Measurements from ENCODE around the gene SUFU. TPM values are rescaled to one million over a fixed set of nuclear protein-coding genes. Genes with fewer than 3 reads are reported as not detected.
A peak's percentile ranks its signal among the peaks of the same experiment; 100 is the strongest.

SUFU gene
- total RNA-seq, 1 donor from 2014 or later, result 14.3 TPM

DNA sequence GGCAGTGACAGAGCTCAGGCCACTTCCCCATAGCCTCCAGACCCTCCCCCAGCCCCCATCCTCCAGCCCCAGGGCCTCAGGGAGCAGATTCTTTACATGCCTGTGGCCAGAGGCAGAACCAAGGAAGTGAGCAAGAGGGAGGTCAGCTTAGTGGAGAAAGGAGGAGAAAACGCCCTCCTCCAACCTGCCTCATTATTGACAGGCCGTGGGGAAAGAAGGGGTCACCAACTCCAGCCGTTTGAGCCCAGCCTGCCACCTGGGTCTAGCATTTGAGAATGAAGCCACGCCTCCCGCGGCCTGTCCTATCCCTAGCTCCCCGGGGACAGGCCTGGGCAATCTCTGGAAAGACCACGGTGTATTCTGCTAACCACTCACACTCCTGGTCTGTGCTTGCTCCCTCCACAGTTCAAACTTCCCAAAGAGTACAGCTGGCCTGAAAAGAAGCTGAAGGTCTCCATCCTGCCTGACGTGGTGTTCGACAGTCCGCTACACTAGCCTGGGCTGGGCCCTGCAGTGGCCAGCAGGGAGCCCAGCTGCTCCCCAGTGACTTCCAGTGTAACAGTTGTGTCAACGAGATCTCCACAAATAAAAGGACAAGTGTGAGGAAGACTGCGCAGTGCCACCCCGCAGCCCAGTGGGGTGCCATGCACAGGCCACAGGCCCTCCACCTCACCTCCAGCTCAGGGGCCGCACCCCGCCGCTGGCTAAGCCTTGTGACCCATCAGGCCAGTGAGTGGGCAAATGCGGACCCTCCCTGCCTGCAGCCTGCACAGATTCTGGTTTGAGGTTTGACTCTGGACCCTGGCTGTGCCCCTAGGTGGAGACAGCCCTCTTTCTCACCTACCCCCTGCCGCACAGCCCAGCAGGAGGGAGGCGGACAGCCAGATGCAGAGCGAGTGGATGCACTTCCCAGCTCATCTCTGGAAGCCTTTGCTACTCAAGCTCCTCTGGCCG, 126.2 kb downstream of the SUFU start:
- ATAC-seq (no peak), DNase-seq (peak; percentile 42)
- intact Hi-C loops (cut with DNase I), result no loop called here
- Histone ChIP-seq H3K36me3 (peaks cover 10% of the 10 kb centered on the region), H3K4me1 (peaks cover 78% of the 10 kb centered on the region), H3K27ac (peak overlapping the region; percentile 37), H3K4me3 (no peak overlapping the region), H3K27me3 (ENCODE audit: low read depth) (no peaks in the 10 kb centered on the region), H3K9me3 (no peaks in the 10 kb centered on the region)
- TF ChIP-seq, protein P1, sequence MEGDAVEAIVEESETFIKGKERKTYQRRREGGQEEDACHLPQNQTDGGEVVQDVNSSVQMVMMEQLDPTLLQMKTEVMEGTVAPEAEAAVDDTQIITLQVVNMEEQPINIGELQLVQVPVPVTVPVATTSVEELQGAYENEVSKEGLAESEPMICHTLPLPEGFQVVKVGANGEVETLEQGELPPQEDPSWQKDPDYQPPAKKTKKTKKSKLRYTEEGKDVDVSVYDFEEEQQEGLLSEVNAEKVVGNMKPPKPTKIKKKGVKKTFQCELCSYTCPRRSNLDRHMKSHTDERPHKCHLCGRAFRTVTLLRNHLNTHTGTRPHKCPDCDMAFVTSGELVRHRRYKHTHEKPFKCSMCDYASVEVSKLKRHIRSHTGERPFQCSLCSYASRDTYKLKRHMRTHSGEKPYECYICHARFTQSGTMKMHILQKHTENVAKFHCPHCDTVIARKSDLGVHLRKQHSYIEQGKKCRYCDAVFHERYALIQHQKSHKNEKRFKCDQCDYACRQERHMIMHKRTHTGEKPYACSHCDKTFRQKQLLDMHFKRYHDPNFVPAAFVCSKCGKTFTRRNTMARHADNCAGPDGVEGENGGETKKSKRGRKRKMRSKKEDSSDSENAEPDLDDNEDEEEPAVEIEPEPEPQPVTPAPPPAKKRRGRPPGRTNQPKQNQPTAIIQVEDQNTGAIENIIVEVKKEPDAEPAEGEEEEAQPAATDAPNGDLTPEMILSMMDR (IDR thresholded peaks at IDR 0.05), result no peak

GRCh38 chr10:102630663-102631062, 126.9 kb downstream of the SUFU start:
- H3K4me3 ChIP-seq, result no peak overlapping the region
- intact Hi-C loops (cut with DNase I), result no loop called here
- no peaks in the 10 kb centered on the region for H3K9me3 ChIP-seq
- peaks cover 78% of the 10 kb centered on the region for H3K4me1 ChIP-seq
- peak; percentile 17 for DNase-seq
- peak overlapping the region; percentile 37 for H3K27ac ChIP-seq
- H3K27me3 ChIP-seq (ENCODE audit: low read depth), result no peaks in the 10 kb centered on the region
- H3K36me3 ChIP-seq, result peaks cover 10% of the 10 kb centered on the region
- ATAC-seq, result no peak
- TF ChIP-seq, protein P1 (IDR thresholded peaks at IDR 0.05), result no peak

DNA sequence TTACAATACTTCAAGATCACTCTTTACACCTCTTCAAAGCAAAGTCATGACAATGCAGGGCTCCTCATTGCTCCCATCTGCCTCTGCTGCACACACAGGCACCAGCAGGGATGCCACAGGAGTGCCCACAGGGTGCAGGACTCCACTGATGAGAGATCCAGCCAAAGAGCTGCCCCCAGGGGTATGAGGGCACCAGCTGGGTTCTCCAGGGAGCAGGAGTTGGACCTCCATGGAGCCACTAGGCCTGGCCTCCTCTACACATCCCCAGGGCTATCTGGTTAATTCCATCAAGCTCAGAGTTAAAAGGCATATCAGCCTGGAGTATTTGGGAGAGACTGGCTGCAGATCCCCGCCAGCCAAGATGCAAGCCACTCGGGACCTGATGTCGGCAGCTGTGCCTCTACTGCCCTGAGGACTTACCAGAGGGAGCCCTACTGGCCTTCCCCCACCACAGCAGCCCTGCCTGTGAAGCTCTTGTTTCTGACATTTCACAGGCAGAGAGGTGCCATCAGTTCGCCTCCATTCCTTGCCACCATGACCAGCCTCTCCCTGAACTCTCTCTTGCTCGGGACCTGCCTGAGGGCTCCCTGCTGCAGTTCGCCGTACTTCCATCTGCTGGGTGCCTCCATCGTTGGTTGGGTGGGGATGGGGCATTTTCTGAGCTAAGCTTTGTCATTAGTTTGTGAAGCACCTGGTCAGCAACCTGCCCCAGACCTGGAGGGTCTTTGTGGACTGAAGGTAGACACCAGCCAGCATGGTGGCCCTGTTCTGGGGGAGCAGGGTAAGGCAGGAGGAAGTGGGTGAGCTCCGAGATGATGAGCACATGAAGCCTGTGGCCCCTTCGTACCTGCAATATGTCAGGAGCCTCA, 128.0 kb downstream of the SUFU start:
- H3K27me3 ChIP-seq (ENCODE audit: low read depth), result no peaks in the 10 kb centered on the region
- H3K36me3 ChIP-seq, result peaks cover 10% of the 10 kb centered on the region
- H3K4me3 ChIP-seq, result no peak overlapping the region
- peaks cover 73% of the 10 kb centered on the region for H3K4me1 ChIP-seq
- H3K9me3 ChIP-seq, result no peaks in the 10 kb centered on the region
- H3K27ac ChIP-seq, result no peak overlapping the region
- TF ChIP-seq, protein P1 (IDR thresholded peaks at IDR 0.05), result no peak
- ATAC-seq, result no peak
- intact Hi-C loops (cut with DNase I), result no loop called here
- DNase-seq, result peak; percentile 15

DNA sequence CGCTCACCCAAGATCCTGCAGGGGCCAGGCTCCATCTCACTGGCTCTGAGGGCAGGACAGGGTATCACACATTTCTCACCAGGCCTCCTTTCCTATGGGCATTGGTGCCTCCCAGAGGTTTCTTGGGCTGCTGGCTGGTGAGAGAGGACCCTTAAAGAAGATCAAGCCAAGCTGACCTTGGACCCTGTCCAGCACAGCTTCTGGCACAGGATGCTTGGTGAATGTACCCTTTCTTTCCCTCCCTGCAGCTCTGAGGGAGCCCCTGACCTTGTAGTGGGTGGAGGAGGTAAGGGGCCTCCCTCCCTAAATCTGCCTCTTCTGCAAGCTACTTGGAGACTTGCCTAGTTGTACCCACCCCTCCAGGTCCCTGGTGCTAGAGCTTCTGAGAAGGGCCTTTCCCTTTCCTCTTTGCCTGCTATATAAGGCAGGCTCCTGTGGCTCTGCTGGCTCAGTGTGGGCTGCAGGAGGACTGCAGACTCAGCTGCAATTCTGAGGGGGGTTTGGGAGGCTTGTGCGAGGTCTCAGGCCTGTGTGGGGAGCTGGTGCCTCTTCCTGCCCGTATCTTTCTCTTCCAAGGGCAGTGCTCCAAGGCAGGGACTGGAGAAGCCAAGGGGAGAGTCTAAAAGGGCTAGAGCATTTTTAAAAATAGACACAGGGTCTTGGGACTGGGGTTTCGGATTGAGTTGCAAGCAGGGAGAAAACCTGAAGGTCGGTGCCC, 128.8 kb downstream of the SUFU start:
- intact Hi-C loops (cut with DNase I), result no loop called here
- peak overlapping the region; percentile 74 for H3K27ac ChIP-seq
- peak; percentile 17 for DNase-seq

More for the DNA sequence above, 128.8 kb downstream of the SUFU start:
- Histone ChIP-seq H3K4me3 (no peak overlapping the region), H3K27me3 (ENCODE audit: low read depth) (no peaks in the 10 kb centered on the region), H3K4me1 (peaks cover 65% of the 10 kb centered on the region), H3K36me3 (peaks cover 10% of the 10 kb centered on the region), H3K9me3 (no peaks in the 10 kb centered on the region)
- ATAC-seq, result no peak
- TF ChIP-seq, protein P1 (IDR thresholded peaks at IDR 0.05), result no peak
